A172 (cell line): Measurements from ENCODE around the gene EMC1. TPM values are rescaled to one million over a fixed set of nuclear protein-coding genes. Genes with fewer than 3 reads are reported as not detected.
A peak's percentile ranks its signal among the peaks of the same experiment; 100 is the strongest.
"Not testable (repeated sequence)": the region's sequence is repeated elsewhere in the genome, so short reads cannot be mapped to it uniquely, and the experiment has no call there.

Experiments
- DNase-seq: peaks from one replicate; pipeline ENCODE4 v3.0.0-alpha.2; 2015; ENCODE audit warnings: low spot score
- total RNA-seq: library from RNA; depleted of rRNA; stranded (reverse); fragments of >200 nt; shearing (Covaris generic); gene quantifications from 2 replicates; pipeline ENCODE4 v1.2.3, GENCODE V29; 2014; rRNA removed

EMC1 gene
- total RNA-seq, 1 experiment from 2014 or later, result 31.9 TPM

DNA sequence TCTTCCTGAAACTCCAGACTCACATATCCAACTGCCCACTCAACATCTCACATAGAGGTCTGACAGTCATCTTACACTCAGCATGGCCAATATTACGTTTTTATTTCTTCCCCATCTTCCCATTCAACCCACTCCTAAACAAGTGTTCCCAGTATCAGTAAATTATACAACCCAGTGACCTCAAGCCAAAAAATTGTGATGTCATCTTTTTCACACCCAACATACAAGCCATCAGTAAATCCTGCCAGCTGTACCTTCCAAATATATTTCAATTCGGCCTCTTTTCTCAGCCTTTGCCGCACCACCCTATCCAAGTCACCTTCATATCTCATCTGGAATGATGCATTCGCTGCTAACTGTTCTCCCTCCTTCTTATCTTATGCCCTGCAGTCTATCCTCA is 60.9 kb downstream of the EMC1 start:
- no peak for DNase-seq

DNA sequence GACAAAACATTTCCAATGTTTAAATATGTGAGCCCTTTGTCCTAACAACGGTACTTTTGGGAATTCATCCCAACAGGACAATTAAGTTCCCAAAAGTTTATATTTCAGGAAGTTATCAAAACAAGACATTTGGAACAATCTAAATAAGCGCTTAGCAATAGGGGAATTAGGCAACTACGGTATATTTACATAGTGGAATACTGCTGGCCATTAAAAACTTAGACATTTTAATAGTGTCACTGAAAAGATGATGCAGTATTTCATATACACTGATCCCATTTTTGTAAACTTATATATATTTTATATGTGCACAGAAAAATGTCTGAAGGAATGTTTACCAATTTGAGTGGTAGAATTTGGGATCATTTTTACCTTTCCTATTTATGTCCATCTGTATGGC is 62.1 kb downstream of the EMC1 start:
- no peak for DNase-seq

DNA sequence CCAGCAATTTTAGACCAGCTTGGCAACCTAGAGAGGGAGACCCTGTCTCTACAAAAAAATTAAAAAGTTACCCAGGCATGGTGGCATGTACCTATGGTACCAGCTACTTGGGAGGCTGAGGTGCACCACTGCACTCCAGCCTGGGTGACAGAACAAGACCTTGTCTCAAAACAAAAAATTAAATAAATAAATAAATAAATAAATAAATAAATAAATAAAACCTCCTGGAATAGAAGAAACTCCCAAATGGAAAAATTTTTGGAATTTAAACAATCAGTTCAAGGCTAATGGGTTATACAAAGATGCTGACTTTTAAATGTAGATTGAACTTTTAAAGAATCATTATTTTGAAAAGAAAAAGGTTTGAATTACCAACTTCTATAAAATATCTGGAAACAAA is 63.5 kb downstream of the EMC1 start:
- DNase-seq, result no peak

DNA sequence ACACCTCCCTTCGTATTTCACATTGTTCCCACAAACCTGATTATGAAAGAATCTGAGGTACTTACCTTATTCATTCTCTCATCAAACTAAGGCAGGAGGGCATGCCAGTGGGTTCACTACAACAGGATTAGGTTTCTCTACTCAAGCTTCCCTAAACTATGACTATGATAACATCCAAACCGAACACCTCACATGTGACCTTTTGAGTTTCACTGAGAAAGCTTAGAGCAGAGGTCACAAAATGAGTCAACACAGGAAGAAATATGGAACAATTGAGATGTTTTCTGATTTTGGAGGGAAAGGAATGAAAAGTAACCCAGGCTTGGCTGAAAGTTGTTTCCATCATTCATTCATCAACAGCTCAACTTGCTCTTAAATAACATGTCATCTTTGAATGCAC is 65.3 kb downstream of the EMC1 start:
- no peak for DNase-seq

DNA sequence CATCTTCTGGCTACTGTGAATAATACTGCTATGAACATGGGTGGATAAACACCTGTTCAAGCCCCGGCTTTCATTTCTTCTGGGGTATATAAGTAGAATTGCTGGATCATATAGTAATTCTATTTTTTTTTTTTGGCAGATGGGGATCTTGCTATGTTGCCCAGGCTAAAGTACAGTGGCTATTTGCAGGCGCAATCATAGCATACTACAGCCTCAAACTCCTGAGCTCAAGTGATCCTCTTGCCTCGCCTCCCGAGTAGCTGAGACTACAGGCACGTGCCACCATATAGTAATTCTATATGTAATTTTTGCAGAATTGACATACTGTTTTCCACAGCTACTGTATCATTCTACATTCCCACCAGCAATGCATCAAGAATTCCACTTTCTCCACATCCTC is 69.1 kb downstream of the EMC1 start:
- DNase-seq, result no peak

DNA sequence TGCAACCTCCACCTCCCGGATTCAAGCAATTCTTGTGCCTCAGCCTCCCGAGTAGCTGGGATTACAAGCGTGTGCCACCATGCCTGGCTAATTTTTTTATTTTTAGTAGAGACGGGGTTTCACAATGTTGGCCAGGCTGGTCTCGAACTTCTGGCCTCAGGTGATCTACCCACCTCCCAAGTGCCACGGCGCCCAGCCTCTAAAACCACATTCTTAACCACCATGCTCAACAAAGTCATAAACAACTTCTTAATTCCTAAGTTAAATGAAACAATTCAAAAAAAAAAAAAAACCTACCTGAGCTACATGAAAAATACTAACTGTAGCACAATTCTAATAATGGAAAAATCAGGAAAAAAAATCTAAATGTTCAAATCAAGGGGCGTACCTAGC is 71.1 kb downstream of the EMC1 start:
- DNase-seq, result not testable (repeated sequence)

DNA sequence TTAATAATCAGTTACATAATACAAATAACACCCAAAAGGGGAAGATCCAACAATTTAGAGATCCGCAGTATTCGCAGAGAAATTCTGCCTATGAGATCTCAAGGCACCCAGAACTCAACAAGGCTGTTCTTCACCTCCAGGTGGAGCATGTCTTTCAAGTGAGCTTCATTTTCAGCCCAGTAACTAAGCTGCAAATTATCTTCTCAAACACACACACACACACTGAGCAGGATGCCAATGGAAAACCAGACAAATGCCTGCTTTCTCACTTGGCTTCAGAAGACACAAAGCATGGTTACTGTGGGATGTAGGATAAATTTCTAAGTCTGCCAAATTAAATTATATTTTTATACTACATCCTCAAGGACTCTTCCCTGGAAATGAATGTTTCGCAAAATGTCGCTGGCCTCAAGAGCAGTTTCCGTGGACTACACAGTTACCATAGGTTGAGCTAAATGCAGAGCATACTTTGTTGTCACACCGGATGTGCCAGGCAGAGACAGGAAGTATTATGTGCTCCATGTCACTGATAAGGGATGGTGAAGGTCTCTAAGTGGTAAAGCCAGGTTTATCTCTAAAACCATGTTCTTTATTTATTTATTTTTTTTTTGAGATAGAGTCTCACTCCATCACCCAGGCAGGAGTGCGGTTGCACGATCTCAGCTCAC is 71.6 kb downstream of the EMC1 start:
- no peak for DNase-seq

DNA sequence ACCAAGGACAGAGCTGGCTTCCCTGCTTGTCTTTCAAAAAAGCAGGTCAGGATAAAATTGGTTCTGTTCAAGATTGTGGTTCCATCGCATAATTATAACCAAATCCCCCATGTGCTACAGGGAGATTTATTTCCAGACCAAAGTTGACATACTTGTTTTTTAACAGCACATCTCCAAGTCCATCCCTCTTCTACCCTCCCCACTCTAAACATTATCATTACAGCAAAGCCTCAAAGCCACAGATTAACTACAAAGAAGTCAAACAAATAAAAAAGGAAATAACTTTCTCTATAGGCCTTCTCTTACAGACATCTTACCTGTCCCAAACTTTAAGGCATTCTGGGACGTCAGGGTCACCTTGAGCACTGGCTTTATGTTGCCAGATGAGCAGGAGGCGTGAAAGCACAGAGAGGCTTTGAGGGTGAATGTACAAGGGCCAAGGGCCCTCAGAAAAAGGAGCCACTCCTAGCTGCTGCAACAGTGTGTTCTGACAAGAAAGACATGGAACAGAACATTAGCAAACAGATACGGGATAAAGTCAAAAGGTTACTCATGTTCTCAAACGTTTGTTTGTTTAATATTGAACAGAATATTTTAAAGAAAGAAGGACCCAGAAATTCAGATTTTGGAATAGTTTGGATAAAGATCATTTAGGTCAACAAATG is 72.5 kb downstream of the EMC1 start:
- no peak for DNase-seq

DNA sequence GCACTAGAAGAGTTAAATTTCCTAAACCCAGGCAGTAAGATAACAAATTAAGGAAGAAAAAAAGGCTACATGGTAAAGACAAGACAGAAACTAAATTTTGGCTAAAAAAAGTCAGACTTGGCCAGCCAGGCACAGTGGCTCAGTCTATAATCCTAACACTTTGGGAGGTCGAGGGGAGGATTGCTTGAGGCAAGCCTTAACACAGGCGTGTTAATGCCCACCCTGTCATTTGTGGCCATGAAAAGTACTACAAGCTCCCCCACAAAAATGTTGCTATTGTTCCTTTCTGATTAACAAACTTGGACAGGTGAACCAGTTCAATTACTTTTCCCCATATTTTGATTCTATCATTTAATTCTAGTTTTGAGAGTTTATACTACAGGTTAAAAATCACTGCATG is 73.5 kb downstream of the EMC1 start:
- DNase-seq, result no peak

DNA sequence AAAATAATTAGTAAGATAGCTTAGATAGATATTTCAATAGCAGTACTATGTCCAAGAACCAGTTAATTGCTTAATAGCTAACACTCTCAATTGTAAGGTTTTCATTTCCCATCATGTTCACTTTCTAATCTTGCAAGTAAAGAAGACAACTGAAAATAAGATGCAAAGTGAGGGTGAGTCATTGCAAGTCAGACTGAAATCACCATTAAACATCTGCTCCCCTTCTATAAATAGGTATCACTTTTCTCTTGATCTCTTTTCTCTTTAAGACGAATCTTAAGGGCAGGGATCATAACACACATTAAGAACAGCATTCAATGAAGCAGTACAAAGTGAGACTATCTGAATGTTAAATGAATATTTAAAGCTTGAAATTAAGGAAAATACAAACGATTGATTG is 81.7 kb downstream of the EMC1 start:
- peak; percentile 6 for DNase-seq

DNA sequence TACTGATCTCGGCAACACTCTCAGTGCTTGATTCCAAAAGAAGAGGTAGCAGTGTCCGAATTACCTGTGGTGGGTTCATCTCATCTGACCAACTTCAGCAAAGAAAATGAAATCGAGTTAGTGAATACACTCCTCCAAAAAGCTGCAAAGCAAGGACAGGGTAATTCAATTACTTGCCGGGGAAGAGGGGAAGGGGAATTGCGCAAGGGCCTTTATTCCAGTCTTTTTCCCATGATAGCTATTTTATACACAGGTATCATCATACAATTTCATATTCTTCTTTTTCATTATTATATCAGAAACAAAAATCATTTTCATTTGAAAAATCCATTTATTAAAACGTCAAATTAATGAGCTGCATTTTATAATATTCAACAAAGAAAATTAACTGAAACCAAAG is 84.2 kb downstream of the EMC1 start:
- DNase-seq, result no peak

DNA sequence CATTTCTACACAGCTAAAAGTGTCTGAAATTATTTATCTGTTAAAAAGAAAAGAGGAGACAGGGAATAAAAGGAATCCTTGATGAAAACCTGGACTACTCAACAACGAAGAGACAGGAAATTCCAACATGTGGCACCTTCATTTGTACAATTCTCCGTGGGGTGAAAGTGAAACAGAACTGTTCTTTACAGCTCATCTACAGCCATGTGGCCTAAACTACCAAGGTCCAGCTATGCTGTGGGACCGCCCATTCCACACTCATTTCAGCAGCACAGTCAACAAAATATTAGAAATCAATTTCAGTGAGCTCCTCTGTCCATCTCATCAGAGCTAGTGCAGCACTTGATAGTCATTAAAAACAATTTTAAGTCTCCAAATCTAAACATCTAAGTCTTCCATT is 85.3 kb downstream of the EMC1 start:
- DNase-seq, result no peak

Other genes starting within 250 kb of the EMC1 start
- gene UBR4, start 41.3 kb downstream of the EMC1 start, total RNA-seq, result 52.4 and 66.5 TPM in 2 replicates
- gene MRTO4, start 281 bp upstream of the EMC1 start, total RNA-seq, result 44.6 and 51.9 TPM in 2 replicates
- gene AKR7A3, start 37.2 kb upstream of the EMC1 start, total RNA-seq, result 0.12 TPM in 1 of 2 replicates, not detected in the other
- 90.9 and 96.0 TPM in 2 replicates for gene AKR7A2, start 60.6 kb upstream of the EMC1 start, total RNA-seq
- 18.3 and 20.5 TPM in 2 replicates for gene SLC66A1, start 60.8 kb upstream of the EMC1 start, total RNA-seq
- gene CAPZB, start 234.0 kb upstream of the EMC1 start, total RNA-seq, result 40.0 and 68.8 TPM in 2 replicates